Stimulated activated CD8-positive, alpha-beta memory T cell treated with anti-CD3 and anti-CD28 coated beads, Interleukin-15, amount 100 ng/mL, for 24 hours (primary cell): Measurements from ENCODE around the gene SOCS6.
"Not testable (repeated sequence)": the region's sequence is repeated elsewhere in the genome, so short reads cannot be mapped to it uniquely, and the experiment has no call there.

Experiments used
- DNase-seq: peaks from one replicate; pipeline ENCODE4 v3.0.0-alpha.2; 2020; ENCODE audit warnings: low read depth

The SOCS6 gene

DNA sequence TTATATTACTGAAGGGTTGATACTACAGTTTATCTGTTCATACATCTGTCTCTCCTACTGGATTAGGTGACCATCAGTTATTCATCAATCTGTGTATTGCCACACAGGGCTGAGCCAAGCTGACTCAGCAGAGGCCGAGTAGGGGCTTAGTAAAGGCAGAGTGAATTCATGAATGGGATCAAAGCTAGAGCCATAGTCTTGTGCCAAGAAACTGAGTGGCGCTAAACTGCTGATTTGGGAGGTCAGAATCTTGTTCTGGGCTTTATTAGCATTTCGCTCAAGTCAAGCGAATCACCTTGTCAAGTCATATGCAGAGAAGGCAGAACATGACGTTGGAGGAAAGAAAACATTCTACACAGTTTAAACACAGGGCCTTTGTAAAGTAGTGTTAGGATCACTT lies 34.1 kb downstream of the SOCS6 start:
- no peak for DNase-seq

DNA sequence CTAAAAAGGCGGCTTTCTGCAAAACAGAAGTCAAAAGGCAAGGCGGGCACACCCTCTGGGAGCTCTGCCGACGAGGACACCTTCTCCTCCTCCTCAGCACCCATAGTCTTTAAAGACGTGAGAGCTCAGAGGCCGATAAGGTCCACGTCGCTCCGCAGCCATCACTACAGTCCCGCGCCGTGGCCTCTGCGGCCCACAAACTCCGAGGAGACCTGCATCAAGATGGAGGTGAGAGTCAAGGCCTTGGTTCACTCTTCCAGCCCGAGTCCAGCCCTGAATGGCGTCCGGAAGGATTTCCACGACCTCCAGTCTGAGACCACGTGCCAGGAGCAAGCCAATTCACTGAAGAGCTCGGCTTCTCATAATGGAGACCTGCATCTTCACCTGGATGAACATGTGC lies 36.1 kb downstream of the SOCS6 start:
- DNase-seq = no peak

DNA sequence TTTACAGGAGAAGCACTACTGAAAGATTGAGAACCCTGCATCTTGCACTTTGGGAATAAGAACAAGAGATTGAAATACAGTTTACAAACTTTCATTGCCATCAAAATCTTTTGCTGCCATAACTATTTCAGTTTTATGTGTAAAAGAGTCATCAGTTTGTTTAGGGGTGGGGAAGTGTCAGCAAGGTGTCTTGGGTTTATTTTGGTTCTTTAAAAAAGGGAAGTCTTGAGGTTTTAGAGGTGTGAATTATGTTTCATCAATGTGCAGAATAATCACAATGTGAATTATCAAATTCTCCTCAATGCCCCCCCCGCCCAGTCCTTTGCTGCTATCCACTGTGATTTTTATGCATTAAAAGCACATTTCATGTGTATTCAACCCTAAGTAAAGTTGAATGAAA lies 37.4 kb downstream of the SOCS6 start:
- no peak for DNase-seq

DNA sequence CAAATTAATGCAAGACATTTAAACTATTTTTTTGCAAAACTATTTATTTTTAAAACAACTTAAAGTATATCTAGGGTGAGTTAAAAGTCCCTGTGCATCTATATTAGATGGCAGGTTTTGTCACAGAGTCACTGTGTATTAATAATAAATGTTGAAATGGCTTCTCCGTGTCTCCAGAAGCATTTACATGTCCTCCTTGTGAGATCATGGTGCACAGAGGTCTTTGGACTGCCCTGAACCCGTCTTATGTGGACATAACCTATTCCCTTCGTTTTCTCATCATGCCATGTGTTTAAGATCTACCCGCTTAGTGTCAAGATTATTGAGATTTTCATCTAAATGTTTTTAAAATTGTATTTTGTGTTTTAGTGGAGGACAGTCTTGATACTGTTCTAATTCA lies 39.3 kb downstream of the SOCS6 start:
- no peak for DNase-seq

DNA sequence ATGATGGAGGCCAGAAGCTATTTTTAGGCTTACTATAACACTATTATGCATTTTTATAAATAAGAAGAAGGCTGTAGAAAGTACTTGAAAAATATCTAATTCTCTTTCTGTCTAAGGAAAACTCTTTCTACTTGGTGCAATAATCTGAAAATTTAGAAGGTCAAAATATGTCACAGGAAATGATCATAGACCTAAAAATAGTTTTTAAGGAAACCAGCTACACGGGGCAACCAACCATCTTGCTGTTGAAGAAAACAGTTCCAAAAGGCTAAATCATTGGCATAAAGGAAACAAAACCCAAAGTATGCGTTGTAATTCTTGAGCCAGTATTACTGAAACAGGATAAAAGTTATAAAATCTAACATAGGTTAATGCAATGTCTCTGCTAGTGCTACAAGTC lies 40.2 kb downstream of the SOCS6 start:
- no peak for DNase-seq

DNA sequence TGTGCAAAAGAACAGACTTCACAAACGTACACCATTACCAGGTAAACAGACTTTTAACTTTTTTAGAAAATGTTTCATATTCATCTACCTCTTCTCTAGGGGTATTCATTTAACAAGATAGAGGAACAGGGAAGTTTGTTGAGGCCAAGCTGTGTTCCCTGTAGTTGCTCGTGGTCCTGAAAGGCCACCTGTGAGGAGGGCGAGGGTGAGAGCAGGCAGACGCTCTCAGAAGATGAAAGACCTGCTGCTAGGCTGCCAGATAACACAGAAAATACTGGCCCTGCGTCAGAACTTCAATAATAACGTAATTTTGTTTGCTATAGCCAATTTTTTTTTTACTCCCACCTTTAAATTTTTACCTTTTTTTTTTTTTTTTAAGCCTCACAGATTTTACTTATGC lies 42.0 kb downstream of the SOCS6 start:
- DNase-seq = no peak

DNA sequence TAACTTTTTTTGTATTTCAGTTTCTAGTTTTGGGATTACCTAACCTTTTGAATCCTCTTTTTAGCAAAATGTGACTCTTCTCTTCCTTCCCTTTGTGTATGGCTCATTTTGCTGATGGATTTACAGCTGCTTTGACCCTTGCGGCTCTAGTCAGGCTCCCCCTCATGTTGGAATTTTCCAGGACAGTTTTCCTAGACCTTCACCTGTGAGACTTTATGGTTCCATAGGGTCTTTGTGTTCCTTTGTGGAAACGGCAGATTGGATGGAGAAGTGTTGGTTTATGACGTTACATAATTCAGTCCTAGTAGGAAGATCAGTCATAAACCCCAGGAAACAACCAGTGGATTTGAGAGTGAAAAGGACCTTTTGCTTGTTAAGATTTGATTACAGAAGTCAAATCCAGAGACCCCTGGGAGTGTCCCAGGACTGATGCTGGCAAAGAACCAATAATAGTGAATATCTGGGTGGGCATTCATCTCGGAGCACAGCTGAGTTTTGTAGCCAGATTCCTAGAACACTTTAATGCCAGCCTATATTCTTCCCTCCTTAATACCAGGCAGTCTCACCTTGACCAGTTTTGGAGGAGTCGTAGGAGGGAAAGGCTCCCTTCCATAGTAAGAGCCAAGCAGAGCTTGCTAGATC lies 42.7 kb downstream of the SOCS6 start:
- no peak for DNase-seq

DNA sequence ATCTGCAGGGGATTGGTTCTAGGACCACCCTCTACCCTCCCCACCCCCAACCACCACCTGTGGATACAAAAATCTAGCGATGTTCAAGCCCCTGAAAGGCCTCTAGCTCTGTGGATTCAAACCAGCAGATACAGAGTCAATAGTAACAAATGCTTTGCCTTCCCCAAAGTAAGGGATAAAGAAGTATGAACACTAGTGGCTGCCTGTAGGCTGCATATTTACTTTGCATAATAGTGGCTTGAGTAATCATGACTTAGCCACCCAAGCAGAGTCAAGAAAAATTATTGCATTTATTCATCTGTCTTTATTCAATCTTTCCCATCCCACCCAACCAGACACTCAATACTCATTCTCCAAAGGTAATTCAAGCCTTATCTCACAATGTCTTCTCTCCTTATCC lies 43.8 kb downstream of the SOCS6 start:
- DNase-seq = no peak

DNA sequence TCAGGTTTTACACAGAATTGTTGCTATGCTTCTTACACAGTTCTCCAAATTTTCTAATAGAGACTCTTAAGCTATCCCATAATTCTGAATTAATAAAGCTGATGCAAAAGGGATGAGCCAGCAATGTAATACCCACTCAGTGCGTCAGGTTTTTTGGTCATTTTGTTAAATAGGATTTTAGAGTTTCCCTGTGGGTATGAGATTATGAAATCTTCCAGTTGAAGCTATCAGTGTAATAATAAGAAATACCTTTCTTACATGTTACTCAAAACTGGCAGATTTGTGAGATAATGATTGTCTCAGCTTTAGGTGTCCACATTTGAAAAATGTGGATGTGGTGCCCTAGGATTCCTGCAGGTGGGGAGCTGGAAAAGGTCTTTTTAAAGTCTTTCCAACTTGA lies 44.5 kb downstream of the SOCS6 start:
- DNase-seq = no peak

DNA sequence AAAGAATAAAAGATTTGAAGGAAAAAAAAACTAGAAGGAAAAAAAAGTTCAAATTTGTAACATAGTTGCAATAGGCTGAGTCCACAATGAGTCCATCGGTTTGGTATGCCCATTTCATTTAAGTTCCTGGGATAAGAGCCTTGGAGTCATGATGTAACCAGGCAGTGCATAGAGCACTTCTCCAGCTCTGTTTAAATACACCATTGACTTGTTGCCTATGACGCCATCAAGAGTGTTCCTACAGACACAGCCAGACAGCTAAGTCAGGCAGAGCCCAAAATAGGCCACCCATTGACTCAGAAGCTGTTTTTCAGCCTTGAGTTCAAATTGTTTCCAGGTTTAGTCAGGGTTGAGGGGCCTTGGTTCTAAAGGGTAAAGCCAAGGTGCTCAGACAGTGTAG lies 44.9 kb downstream of the SOCS6 start:
- no peak for DNase-seq

DNA sequence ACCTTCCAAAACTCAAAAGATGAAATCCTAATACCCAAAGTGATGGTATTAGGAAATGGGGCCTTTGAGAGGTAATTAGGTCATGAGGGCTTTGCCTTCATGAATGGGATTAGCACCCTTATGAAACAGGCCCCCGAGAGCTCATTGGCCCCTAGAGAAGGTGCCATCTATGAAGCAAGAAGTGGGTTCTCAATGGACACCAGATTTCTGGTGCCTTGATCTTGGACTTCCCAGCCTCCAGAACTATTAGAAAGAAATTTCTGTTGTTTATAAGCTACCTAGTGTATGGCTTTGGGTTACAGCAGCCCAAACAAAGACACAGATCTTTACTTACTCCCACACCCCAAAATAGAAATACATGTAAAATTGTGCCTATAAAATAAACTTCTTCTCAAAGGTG lies 45.4 kb downstream of the SOCS6 start:
- no peak for DNase-seq

DNA sequence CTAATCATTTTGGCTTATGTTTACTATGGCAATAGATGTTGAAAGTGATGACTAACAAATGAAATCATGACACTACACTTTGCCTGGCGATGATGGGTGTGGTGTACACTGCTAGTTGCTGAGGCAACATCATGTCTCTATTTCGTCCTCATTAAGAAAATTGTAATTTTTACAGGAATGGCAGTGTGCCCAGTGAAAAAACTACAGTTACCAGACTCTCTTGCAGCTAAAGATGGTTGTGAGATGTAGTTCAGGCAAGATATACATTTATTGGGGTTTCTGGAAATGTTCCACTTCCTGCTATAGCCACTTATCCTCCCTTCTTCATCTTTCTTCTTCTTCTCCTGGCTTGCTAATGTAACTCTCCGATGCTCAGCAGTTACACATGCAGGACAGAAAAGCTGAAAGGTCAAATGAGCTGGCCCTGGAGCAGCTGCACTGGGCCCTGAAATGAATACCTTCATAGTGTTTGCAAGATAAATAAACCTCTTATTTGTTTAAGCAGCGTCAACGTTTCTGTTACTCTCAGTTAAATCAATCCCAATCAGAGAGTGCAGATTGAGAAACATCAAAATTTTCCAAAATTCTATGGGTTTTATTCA lies 46.0 kb downstream of the SOCS6 start:
- no peak for DNase-seq

DNA sequence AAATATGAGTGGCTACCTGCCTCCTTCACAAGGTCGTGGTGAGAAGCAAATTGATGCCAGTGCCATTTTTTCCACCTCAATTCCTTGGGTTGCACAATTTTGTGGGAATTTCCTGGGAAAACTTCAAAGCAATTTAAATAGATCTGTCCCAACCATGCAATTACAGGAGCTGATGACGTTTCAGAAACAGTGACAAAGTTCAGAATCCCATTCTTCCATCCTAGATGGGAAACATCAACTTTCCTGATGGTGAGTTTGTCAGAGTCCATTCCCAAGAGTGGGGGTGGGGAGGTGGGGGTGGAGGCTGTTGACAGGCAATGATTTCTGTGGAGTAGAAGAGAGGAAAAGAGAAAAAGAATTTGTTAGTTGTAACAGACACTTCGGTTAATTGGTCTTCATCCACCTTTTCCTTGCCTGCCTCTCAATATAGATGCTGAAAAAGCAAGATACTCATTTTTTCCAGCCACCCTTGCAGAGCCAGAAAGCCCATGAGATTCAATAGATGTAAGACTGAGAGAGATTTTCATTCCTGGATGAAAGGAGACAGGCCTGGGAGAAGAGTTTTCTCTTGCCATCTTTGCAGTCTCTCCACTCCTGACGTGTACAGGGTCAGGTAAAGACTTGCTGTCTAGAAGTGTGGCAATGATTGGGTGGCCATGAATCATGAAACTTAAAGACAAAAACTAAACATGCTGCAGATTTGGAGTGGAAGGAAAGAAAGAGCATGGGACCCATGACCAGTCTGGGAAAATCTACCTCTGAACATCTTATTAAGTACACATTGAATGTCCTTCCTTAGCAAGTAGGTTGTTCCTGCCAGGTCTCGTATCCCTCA lies 47.3 kb downstream of the SOCS6 start:
- DNase-seq = no peak

DNA sequence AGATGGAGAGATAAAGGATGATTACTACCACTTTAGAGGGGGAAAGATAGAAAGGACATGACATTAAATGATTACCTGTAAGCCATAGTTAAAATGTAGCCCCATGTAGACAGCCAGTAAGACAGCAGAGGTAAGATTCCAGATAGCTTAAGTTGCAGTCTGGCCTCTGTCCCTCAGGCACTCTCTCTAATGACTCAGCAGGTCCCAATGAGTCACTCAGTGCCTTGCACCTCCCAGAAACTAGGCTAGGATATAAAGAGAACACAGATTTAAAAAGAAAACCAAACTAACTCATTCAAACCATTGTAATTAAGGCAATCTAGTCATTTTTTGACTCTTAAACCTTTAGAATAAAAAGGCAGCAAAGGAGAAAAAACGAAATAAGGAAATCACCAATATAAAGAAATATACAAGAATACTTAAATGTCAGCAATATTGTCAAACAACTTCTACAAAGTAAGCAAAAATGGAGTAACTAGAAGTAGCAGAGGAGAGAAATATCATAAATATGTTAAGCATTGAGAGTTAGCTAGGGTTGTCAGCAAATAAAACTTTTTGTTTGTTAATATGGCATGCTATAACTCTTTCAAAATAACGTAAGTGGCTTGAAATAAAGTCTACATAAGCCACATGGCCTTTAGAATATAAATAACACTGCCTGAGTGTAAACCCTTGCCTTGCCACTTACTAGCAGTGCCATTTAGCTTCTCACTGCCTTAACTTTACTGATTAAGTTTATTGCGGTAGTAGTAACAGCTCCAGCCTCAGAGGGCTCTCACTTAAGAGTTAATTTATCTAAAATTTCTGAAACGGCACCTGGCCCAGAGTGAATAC lies 48.5 kb downstream of the SOCS6 start:
- no peak for DNase-seq

DNA sequence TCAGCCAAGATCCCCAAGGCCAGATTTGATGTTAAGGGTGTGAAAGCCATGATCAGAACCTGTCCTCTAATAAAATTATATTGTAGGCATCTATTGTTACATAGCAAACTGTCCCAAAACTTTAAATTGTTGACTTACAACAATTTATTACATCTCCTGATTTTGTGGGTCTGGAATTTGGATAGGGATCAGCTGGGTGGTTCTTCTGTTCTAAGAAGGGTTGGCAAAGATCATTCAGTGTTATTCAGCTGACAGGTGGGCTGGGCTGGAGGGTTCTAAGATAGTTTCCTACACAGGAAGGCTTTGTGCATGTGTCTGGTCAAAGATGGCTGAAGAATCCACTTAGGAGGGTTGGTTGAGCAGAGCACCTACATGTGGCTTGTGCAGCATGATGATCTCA lies 50.0 kb downstream of the SOCS6 start:
- DNase-seq = no peak

DNA sequence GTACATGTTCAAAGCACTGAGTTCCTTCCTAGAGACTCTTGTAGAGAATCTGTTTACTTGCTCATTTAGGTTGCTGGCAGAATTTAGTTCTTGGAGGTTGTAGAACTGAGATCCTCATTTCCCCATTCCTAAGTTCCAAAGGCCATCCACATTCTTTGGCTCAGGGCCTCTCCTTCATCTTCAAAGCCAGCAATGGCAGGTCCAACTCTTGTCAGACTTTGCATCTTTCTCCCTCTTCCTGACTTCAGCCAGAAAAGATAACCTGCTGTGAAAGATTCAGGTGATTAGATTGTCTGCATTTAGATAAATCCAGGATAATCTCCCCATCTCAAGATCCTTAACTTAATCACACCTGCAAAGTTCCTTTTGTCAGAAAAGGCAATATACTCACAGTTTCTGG lies 51.1 kb downstream of the SOCS6 start:
- no peak for DNase-seq

DNA sequence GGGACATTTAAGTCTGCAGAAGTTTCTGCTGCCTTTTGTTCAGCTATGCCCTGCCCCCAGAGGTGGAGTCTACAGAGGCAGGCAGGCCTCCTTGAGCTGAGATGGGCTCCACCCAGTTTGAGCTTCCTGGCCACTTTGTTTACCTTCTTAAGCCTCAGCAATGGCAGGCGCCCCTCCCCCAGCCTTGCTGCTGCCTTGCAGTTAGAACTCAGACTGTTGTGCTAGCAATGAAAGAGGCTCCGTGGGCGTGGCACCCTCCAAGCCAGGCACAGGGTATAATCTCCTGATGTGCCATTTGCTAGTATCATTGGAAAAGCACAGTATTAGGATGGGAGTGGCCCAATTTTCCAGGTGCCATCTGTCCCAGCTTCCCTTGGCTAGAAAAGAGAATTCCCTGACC lies 59.6 kb downstream of the SOCS6 start:
- DNase-seq = not testable (repeated sequence)

DNA sequence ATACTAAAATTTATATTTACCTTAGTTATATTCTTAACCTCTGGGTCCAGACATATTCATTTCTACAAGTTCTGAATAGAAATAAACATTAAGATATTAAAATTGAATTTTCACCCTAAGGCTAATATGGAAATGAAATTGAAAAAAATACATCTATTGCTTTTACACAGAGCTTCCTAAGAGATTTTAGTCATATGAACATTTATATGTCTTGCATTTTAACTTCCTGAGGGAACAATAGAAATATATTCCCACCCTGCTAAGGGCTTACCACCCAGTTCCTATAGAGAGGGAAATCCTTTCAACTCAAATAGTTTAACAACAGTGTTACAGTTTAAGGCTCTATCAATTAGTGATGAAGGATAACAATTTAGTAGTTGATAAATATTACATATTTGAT lies 60.5 kb downstream of the SOCS6 start:
- no peak for DNase-seq

DNA sequence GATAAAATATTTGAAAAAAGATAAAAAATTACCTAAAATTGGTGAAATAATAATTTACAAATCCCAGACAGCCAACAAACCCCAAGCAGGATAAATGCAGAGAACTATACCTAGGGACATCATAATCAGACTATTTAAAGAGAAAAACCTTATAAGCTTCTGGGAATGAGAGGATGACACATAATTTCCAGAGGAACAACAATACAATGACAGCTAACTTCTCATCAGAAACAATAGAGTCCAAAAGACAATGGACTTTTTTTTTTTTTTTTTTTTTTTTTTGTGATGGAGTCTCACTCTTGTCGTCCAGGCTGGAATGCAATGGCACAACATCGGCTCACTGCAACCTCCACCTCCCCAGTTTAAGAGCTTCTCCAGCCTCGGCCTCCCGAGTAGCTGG lies 65.2 kb downstream of the SOCS6 start:
- DNase-seq = no peak

DNA sequence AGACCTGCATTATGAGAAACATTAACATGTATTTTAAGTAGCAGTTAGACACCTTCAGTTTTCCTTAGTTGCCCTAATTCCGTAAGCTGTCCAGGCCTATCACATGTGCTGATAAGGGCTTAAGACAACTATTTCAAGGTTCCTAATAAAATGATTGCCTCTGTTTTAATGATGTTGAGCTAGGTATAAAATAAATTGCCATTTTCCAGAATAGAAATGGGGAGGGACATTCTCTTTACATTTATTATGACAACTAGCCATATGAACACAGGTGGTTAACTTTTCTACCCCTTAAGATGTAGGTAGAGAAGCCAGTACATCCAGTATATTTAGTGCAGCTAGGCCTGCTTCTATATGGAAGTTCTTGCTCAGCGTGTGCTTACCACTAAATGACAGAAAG lies 65.9 kb downstream of the SOCS6 start:
- DNase-seq = no peak

DNA sequence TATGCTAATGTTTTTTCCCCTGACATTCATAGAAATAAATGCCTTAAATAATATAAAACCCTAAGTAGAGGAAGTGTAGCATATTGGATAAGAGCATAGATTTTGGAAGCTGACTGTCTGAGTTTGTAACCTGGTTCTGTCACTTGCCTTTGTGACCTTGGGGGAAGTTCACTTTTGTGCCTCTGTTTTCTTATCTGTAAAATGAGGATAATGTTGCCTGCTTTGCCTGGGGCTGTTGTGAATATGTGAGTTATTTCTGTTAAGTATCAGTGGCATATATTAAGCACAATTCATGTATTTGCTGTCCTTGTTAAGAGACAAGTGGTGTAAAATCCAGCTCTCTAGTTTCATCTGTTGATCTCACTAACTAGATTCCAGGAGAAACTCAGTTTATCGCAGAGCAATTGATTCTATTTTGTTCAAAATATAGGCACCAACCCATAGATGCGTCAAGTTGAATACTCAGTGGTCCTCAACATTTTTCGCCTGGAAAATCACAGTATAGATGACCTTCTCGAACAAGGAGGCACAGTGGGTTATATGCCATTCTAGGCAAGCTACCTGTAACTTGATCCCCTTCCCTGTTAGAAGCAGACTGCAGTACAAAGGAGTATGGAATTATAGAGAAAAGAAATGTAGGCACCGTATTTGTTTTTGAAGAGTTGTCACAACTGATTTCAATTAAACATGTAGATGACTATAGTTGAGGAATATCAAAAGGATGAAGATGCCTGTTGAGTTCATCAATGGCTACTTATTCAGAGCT lies 67.0 kb downstream of the SOCS6 start:
- DNase-seq = no peak

DNA sequence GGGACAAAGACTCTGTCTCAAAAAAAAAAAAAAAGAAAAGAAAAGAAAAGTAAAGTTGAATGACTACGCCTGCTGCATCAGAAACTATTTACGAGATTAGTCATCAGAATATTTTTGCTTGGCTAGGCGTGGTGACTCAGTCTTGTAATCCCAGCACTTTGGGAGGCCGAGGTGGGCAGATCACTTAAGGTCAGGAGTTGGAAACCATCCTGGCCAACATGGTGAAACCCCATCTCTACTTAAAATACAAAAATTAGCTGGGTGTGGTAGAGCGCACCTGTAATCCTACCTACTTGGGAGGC lies 69.2 kb downstream of the SOCS6 start:
- DNase-seq = not testable (repeated sequence)
